Gastrocnemius medialis (tissue), 4 donors: Measurements from ENCODE around the gene HSP90AB1.

ENCODE experiments used
- POLR2A ChIP-seq, 2 donors: fragments of 450-650 bp; IDR thresholded peaks; one replicate each; pipeline ENCODE4 v1.6.1; 2017; ENCODE audit warnings: antibody characterized with exemption in 2 of 2, mild to moderate bottlenecking in 2 of 2, moderate library complexity in 2 of 2
- TF ChIP-seq, protein P1 (sequence below), 5 experiments: fragments of 450-650 bp in 3 of 5; fragments of 200-600 bp in 2 of 5; sonication (generic) in 2 of 5; IDR thresholded peaks in 4 of 5; conservative IDR thresholded peaks in 1 of 5; 1 replicate in 4 of 5; 2 replicates in 1 of 5; pipeline ENCODE4 v1.5.1; 2016 to 2019; ENCODE audit warnings: antibody characterized with exemption in 5 of 5, mild to moderate bottlenecking in 3 of 5, moderate library complexity in 3 of 5

DNA sequence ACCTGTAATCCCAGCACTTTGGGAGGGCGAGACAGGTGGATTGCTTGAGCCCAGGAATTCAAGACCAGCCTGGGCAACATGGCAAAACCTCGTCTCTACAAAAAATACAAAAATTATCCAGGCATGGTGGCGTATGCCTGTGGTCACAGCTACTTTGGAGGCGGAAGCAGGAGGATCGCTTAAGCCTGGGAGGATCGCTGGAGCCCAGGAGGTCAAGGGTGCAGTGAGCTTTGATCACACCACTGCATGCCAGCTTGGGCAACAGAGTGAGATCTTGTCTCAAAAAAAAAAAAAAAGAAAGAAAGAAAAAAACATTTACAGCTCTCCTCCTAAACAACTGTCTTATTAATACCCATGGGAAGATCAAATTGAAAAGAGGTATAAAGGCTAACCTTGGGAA is 38.9 kb upstream of the HSP90AB1 start:
- TF ChIP-seq, protein P1, sequence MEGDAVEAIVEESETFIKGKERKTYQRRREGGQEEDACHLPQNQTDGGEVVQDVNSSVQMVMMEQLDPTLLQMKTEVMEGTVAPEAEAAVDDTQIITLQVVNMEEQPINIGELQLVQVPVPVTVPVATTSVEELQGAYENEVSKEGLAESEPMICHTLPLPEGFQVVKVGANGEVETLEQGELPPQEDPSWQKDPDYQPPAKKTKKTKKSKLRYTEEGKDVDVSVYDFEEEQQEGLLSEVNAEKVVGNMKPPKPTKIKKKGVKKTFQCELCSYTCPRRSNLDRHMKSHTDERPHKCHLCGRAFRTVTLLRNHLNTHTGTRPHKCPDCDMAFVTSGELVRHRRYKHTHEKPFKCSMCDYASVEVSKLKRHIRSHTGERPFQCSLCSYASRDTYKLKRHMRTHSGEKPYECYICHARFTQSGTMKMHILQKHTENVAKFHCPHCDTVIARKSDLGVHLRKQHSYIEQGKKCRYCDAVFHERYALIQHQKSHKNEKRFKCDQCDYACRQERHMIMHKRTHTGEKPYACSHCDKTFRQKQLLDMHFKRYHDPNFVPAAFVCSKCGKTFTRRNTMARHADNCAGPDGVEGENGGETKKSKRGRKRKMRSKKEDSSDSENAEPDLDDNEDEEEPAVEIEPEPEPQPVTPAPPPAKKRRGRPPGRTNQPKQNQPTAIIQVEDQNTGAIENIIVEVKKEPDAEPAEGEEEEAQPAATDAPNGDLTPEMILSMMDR (IDR thresholded peaks at IDR 0.05 in 4 of 5, conservative IDR thresholded peaks at IDR 0.05 in 1 of 5), result no peak
- no peak for TF ChIP-seq POLR2A (IDR thresholded peaks at IDR 0.05)
